Endothelial cell of umbilical vein (primary cell): ENCODE results near the gene TMIGD3. TPM values are rescaled to one million over a fixed set of nuclear protein-coding genes. Genes with fewer than 3 reads are reported as not detected.

Source experiments
- BruUV-seq: library from RNA; stranded (reverse); fragments of 400-500 nt; replicated peaks from 2 replicates; lab custom pipeline; 2021; lab: Mats Ljungman, UMichigan
- CTCF ChIA-PET: fragments of 300-600, 350-600 bp; sonication (Branson Sonifier 250); formaldehyde crosslinking; loops from one replicate; lab custom pipeline; 2021; ENCODE audit warnings: antibody characterized with exemption, inconsistent platforms; lab: Charles Lee
- POLR2A ChIA-PET: fragments of 300-600, 350-600 bp; sonication (Branson Sonifier 250); formaldehyde crosslinking; loops from one replicate; lab custom pipeline; 2021; ENCODE audit warnings: antibody characterized with exemption, inconsistent platforms; lab: Charles Lee
- DNase-seq: peaks from one replicate; pipeline ENCODE4 v3.0.0-alpha.2; 2011; ENCODE audit warnings: low read depth, low spot score
- FAIRE-seq: peaks from 2 replicates; lab custom pipeline; 2011; peaks lifted over from hg19 to GRCh38; lab: Jason Lieb, UNC
- H2AFZ ChIP-seq: 2 replicates; pipeline ENCODE4 v1.6.0; 2012; ENCODE audit warnings: low read depth, low read length, control low read depth, inconsistent platforms
- H3K27ac ChIP-seq: 2 replicates; pipeline ENCODE4 v1.5.1; 2011; ENCODE audit warnings: low read depth, mild to moderate bottlenecking, control low read depth, low read length, moderate library complexity; ENCODE audit not compliant: insufficient read depth
- H3K27me3 ChIP-seq, 2 experiments: 2 replicates each; pipeline versions ENCODE4 v1.6.0 to v1.6.1; 2011; ENCODE audit warnings: low read length in 2 of 2, mixed read lengths in 1 of 2; ENCODE audit not compliant: control insufficient read depth in 2 of 2, insufficient read depth in 2 of 2
- H3K36me3 ChIP-seq, 2 experiments: 2 replicates in 1 of 2; 3 replicates in 1 of 2; pipeline ENCODE4 v1.5.1; 2011; ENCODE audit warnings: low read length in 2 of 2, mild to moderate bottlenecking in 1 of 2, moderate library complexity in 1 of 2; ENCODE audit not compliant: control insufficient read depth in 2 of 2, insufficient read depth in 2 of 2; ENCODE audit errors: extremely low read depth in 1 of 2
- H3K4me1 ChIP-seq: 3 replicates; pipeline ENCODE4 v1.5.1; 2011; ENCODE audit warnings: mild to moderate bottlenecking, low read length; ENCODE audit not compliant: control insufficient read depth, insufficient read depth; ENCODE audit errors: extremely low read depth
- H3K4me2 ChIP-seq: 2 replicates; pipeline ENCODE4 v1.6.1; 2011; ENCODE audit warnings: low read length, control low read depth, mixed read lengths; ENCODE audit not compliant: insufficient read depth
- H3K4me3 ChIP-seq, 3 experiments: fragments of 200-600 bp in 1 of 3; sonication (generic), shearing (Covaris generic) in 1 of 3; replicated peaks in 1 of 3; 2 replicates each; pipeline ENCODE4 v1.5.1; 2011 to 2016; ENCODE audit warnings: control low read depth in 3 of 3, low read length in 3 of 3, mild to moderate bottlenecking in 2 of 3, inconsistent platforms in 1 of 3, low read depth in 1 of 3, moderate library complexity in 1 of 3; ENCODE audit not compliant: insufficient read depth in 1 of 3
- H3K79me2 ChIP-seq: 2 replicates; pipeline ENCODE4 v1.6.0; 2012; ENCODE audit warnings: low read length, inconsistent platforms; ENCODE audit not compliant: control insufficient read depth, insufficient read depth
- H3K9ac ChIP-seq: replicated peaks from 2 replicates; pipeline ENCODE3; 2011; ENCODE audit warnings: low read length, control low read depth; ENCODE audit not compliant: insufficient read depth; ENCODE audit errors: extremely low read depth
- H3K9me1 ChIP-seq: replicated peaks from 3 replicates; pipeline ENCODE4 v1.6.0; 2011; ENCODE audit warnings: mild to moderate bottlenecking, low read length; ENCODE audit not compliant: control insufficient read depth, insufficient read depth; ENCODE audit errors: extremely low read depth
- H3K9me3 ChIP-seq: replicated peaks from 2 replicates; pipeline ENCODE4 v1.5.1; 2012; ENCODE audit warnings: low read length, inconsistent platforms; ENCODE audit not compliant: control insufficient read depth, insufficient read depth
- H4K20me1 ChIP-seq: replicated peaks from 2 replicates; pipeline ENCODE3; 2011; ENCODE audit warnings: mild to moderate bottlenecking, low read length; ENCODE audit not compliant: control insufficient read depth, insufficient read depth; ENCODE audit errors: extremely low read depth
- CTCF ChIP-seq, 2 donors: IDR thresholded peaks; 1 replicate in 1 of 2; 2 replicates in 1 of 2; pipeline ENCODE4 v1.5.1; 2011; ENCODE audit warnings: low read length in 2 of 2, mild to moderate bottlenecking in 2 of 2, moderate library complexity in 2 of 2, control low read depth in 1 of 2, inconsistent platforms in 1 of 2, low read depth in 1 of 2; ENCODE audit not compliant: insufficient read depth in 1 of 2; ENCODE audit errors: extremely low read depth in 1 of 2
- EZH2 ChIP-seq: IDR thresholded peaks from 2 replicates; pipeline ENCODE4 v1.6.1; 2012; ENCODE audit warnings: borderline replicate concordance, low read depth, mild to moderate bottlenecking, moderate library complexity, low read length, inconsistent platforms; ENCODE audit not compliant: severe bottlenecking
- FOS ChIP-seq: IDR thresholded peaks from 2 replicates; pipeline ENCODE4 v1.6.1; 2011; ENCODE audit warnings: mild to moderate bottlenecking, low read length, moderate library complexity, borderline replicate concordance; ENCODE audit not compliant: insufficient read depth
- JUN ChIP-seq: IDR thresholded peaks from 2 replicates; pipeline ENCODE4 v1.6.1; 2011; ENCODE audit warnings: borderline replicate concordance, low read depth; ENCODE audit not compliant: insufficient read length, insufficient read depth
- MYC ChIP-seq: IDR thresholded peaks from one replicate; pipeline ENCODE4 v1.6.1; 2011; ENCODE audit warnings: mild to moderate bottlenecking, low read depth, low read length
- POLR2A ChIP-seq: IDR thresholded peaks from 2 replicates; pipeline ENCODE4 v1.6.1; 2012; ENCODE audit warnings: low read depth, mild to moderate bottlenecking, control low read depth, low read length
- dilution Hi-C: fragments of 300-500 bp; cut with MboI; formaldehyde crosslinking; loops from one replicate; pipeline ENCODE4 v1.15.0; 2019; ENCODE audit warnings: low sequenced_read_pairs; ENCODE audit not compliant: extremely low pct_ligation_motif_present
- intact Hi-C: fragments of 100-400 bp; cut with micrococcal nuclease; formaldehyde crosslinking; loops from one replicate; pipeline ENCODE4 v1.10.0; 2022
- polyA plus RNA-seq, 4 experiments: library from polyadenylated mRNA; depleted of rRNA in 3 of 4; stranded (reverse) in 3 of 4; unstranded in 1 of 4; fragments of >200 nt; gene quantifications; 2 replicates each; pipeline versions ENCODE4 v1.2.1 to v1.2.3, GENCODE V29; 2011 to 2012; ENCODE audit warnings: missing spikeins in 1 of 4
- total RNA-seq: library from RNA; stranded (reverse); gene quantifications from 2 replicates; pipeline ENCODE4 v1.2.3, GENCODE V29; 2021

The TMIGD3 gene
- total and polyA plus RNA-seq, 2 donors (not counting 3 experiments of a cell fraction or from before 2014, with no cell fraction given), result 0.07 to 0.49 TPM

- Histone ChIP-seq H3K9ac (no peak overlapping the region), H3K36me3 (no peaks in the 10 kb centered on the region), H4K20me1 (no peaks in the 10 kb centered on the region), H3K4me3 (no peak overlapping the region), H3K4me2 (no peak overlapping the region), H3K79me2 (no peaks in the 10 kb centered on the region), H3K27me3 (no peaks in the 10 kb centered on the region), H3K4me1 (peaks cover 20% of the 10 kb centered on the region), H3K9me1 (no peaks in the 10 kb centered on the region), H3K27ac (no peak overlapping the region), H3K9me3 (no peaks in the 10 kb centered on the region), H2AFZ (no peak overlapping the region)
- BruUV-seq, result no TSS peak
- CTCF ChIA-PET, result no interaction called here
- POLR2A ChIA-PET, result no interaction called here
- FAIRE-seq, result no peak
- intact Hi-C loops, result no loop called here
- TF ChIP-seq POLR2A (no peak), JUN (no peak), FOS (no peak), EZH2 (no peak), MYC (no peak), CTCF (IDR thresholded peaks at IDR 0.05; ENCODE audit: extremely low read depth in 1 of 2, insufficient read depth in 1 of 2, low read depth in 1 of 2, low read length in 2 of 2) (no peak)
- DNase-seq, result no peak
- dilution Hi-C loops, result no loop called here
Measured at GRCh38 chr1:111520053-111520452, 16.6 kb upstream of the TMIGD3 start.
